ENCODE measurements around the gene LCMT1. TPM values are rescaled to one million over a fixed set of nuclear protein-coding genes. Genes with fewer than 3 reads are reported as not detected.

Gene LCMT1
- total RNA-seq, 1 experiment from 2014 or later, result 86.3 TPM

DNA sequence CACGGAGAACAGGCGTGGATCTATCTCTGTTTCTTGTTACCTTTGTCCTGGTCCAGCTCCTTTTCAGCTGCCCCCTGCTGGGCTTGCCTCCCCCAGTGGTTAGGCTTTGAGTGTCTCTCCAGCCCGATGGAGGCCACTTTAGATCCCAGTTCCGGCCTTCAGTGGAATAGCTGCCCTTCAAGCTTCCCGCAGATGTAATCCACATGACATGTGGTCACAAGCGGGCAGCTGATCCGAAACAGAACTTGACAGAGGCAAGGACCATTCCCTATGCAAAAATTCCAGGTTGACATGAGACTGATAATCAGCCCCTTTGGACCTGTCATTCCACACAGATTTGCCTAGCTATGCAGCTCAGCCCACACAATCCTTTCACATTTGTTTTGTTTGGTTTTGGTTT is 64.6 kb downstream of the LCMT1 start (continued):
- TF ChIP-seq, protein P1, sequence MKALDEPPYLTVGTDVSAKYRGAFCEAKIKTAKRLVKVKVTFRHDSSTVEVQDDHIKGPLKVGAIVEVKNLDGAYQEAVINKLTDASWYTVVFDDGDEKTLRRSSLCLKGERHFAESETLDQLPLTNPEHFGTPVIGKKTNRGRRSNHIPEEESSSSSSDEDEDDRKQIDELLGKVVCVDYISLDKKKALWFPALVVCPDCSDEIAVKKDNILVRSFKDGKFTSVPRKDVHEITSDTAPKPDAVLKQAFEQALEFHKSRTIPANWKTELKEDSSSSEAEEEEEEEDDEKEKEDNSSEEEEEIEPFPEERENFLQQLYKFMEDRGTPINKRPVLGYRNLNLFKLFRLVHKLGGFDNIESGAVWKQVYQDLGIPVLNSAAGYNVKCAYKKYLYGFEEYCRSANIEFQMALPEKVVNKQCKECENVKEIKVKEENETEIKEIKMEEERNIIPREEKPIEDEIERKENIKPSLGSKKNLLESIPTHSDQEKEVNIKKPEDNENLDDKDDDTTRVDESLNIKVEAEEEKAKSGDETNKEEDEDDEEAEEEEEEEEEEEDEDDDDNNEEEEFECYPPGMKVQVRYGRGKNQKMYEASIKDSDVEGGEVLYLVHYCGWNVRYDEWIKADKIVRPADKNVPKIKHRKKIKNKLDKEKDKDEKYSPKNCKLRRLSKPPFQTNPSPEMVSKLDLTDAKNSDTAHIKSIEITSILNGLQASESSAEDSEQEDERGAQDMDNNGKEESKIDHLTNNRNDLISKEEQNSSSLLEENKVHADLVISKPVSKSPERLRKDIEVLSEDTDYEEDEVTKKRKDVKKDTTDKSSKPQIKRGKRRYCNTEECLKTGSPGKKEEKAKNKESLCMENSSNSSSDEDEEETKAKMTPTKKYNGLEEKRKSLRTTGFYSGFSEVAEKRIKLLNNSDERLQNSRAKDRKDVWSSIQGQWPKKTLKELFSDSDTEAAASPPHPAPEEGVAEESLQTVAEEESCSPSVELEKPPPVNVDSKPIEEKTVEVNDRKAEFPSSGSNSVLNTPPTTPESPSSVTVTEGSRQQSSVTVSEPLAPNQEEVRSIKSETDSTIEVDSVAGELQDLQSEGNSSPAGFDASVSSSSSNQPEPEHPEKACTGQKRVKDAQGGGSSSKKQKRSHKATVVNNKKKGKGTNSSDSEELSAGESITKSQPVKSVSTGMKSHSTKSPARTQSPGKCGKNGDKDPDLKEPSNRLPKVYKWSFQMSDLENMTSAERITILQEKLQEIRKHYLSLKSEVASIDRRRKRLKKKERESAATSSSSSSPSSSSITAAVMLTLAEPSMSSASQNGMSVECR (CRISPR knock-in tag; IDR thresholded peaks at IDR 0.05; ENCODE audit: borderline replicate concordance), result no peak
- TF ChIP-seq JAZF1 (CRISPR knock-in tag; IDR thresholded peaks at IDR 0.05), result no peak
- TF ChIP-seq GABPB1 (CRISPR knock-in tag; IDR thresholded peaks at IDR 0.05), result no peak
- no peak for TF ChIP-seq TP53 (CRISPR knock-in tag; IDR thresholded peaks at IDR 0.05)
- TF ChIP-seq ZNF317 (CRISPR knock-in tag; IDR thresholded peaks at IDR 0.05; ENCODE audit: borderline replicate concordance, low read depth), result no peak
- TF ChIP-seq ZNF121 (CRISPR knock-in tag; IDR thresholded peaks at IDR 0.05), result no peak
- no peak for TF ChIP-seq MYBL2 (CRISPR knock-in tag; IDR thresholded peaks at IDR 0.05)
- no peak for TF ChIP-seq CREB1 (CRISPR knock-in tag; IDR thresholded peaks at IDR 0.05)
- TF ChIP-seq FOXJ3 (CRISPR knock-in tag; IDR thresholded peaks at IDR 0.05; ENCODE audit: borderline replicate concordance), result no peak
- TF ChIP-seq ZNF138 (CRISPR knock-in tag; conservative IDR thresholded peaks at IDR 0.05), result no peak
- no peak for TF ChIP-seq MXD4 (CRISPR knock-in tag; IDR thresholded peaks at IDR 0.05; ENCODE audit: borderline replicate concordance)
- no peak for TF ChIP-seq ZNF219 (CRISPR knock-in tag; IDR thresholded peaks at IDR 0.05; ENCODE audit: borderline replicate concordance)
- no peak for TF ChIP-seq ZMAT4 (CRISPR knock-in tag; IDR thresholded peaks at IDR 0.05)
- no peak for TF ChIP-seq ZNF396 (CRISPR knock-in tag; IDR thresholded peaks at IDR 0.05; ENCODE audit: borderline replicate concordance)
- TF ChIP-seq, protein P2, sequence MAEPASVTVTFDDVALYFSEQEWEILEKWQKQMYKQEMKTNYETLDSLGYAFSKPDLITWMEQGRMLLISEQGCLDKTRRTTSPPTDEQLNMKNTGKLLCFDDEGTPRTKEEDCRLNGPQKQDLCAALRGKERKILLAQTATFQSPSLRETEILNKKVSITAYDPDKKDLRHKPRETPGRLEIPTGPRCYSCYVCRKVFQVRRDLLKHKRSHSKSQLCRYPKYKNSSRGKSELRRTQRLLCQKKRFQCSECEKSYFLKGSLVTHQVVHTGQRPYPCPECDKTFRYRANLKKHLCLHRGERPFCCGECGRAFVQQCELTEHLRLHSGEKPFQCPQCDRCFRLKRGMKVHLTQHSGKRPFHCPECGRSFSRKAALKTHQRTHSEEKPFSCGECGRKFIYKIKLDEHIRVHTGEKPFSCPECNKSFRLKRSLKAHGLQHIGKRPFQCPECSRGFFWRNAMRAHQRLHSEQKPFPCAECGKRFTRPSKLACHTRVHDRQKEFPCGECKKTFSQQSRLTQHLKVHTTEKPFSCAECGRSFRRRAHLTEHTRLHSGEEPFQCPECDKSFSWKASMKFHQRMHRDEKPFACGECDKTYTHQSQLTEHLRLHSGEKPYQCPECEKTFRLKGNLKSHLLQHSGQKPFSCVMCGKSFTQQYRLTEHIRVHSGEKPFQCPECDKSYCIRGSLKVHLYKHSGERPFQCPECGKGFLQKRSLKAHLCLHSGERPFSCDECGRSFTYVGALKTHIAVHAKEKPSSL (CRISPR knock-in tag; conservative IDR thresholded peaks at IDR 0.05), result no peak
- TF ChIP-seq, protein P3, sequence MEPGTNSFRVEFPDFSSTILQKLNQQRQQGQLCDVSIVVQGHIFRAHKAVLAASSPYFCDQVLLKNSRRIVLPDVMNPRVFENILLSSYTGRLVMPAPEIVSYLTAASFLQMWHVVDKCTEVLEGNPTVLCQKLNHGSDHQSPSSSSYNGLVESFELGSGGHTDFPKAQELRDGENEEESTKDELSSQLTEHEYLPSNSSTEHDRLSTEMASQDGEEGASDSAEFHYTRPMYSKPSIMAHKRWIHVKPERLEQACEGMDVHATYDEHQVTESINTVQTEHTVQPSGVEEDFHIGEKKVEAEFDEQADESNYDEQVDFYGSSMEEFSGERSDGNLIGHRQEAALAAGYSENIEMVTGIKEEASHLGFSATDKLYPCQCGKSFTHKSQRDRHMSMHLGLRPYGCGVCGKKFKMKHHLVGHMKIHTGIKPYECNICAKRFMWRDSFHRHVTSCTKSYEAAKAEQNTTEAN (CRISPR knock-in tag; IDR thresholded peaks at IDR 0.05), result no peak

DNA sequence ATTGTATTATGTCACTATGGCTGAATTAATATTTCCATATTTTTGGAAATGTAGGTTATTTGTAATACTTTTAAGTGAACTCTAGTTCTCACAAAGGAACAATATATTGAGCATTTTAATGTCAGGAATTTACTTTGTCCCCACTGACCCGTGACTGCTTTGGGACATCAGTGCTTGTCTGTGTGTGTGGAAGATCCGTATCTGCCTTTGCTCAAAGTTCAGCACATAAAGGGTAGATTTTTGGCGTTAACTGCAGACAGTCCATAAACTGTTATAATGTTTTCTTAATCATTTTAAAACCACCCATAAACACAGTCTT is 65.9 kb downstream of the LCMT1 start:
- ATAC-seq (no peak), DNase-seq (ENCODE audit: low spot score) (no peak)
- Mint-ChIP-seq H3K4me1 (no peaks in the 10 kb centered on the region), H3K27me3 (ENCODE audit: low read depth) (no peaks in the 10 kb centered on the region), H3K27ac (no peak overlapping the region), H3K9me3 (no peaks in the 10 kb centered on the region), H3K4me3 (no peak overlapping the region), H3K36me3 (peaks cover 26% of the 10 kb centered on the region)
- no peak for TF ChIP-seq NR1H2 (CRISPR knock-in tag; IDR thresholded peaks at IDR 0.05)
- TF ChIP-seq FOXJ3 (CRISPR knock-in tag; IDR thresholded peaks at IDR 0.05; ENCODE audit: borderline replicate concordance), result no peak
- no peak for TF ChIP-seq ZBTB21 (CRISPR knock-in tag; IDR thresholded peaks at IDR 0.05; ENCODE audit: borderline replicate concordance)
- no peak for TF ChIP-seq MYBL2 (CRISPR knock-in tag; IDR thresholded peaks at IDR 0.05)
- no peak for TF ChIP-seq ZNF416 (CRISPR knock-in tag; IDR thresholded peaks at IDR 0.05)
- CTCF ChIA-PET, result no interaction called here
- POLR2A ChIA-PET, result no interaction called here
